Embryonic facial prominence (tissue), 1 donor: Measurements from ENCODE around the gene CELF3.
"Not testable (repeated sequence)": the region's sequence is repeated elsewhere in the genome, so short reads cannot be mapped to it uniquely, and the experiment has no call there.

Experiments used
- DNase-seq: peaks from one replicate; pipeline ENCODE4 v3.0.0-alpha.2; 2016; ENCODE audit errors: extremely low spot score

Gene CELF3

GRCh38 chr1:151703813-151704212 lies 12.8 kb downstream of the CELF3 start:
- DNase-seq, result no peak

- no peak for DNase-seq
Measured at GRCh38 chr1:151702936-151703335, 13.7 kb downstream of the CELF3 start.

- no peak for DNase-seq
Measured at GRCh38 chr1:151701515-151701914, 15.1 kb downstream of the CELF3 start.

- DNase-seq, result no peak
Measured at GRCh38 chr1:151693057-151693651, 23.4 kb downstream of the CELF3 start.

- DNase-seq, result no peak
Measured at GRCh38 chr1:151692226-151692625, 24.4 kb downstream of the CELF3 start.

GRCh38 chr1:151689494-151689893 lies 27.1 kb downstream of the CELF3 start:
- DNase-seq, result no peak

GRCh38 chr1:151686561-151686960 lies 30.0 kb downstream of the CELF3 start:
- DNase-seq, result no peak

- no peak for DNase-seq
Measured at GRCh38 chr1:151684128-151684527, 32.5 kb downstream of the CELF3 start.

GRCh38 chr1:151682901-151683300 lies 33.7 kb downstream of the CELF3 start:
- not testable (repeated sequence) for DNase-seq

GRCh38 chr1:151681923-151682322 lies 34.7 kb downstream of the CELF3 start:
- DNase-seq, result no peak

GRCh38 chr1:151680826-151681225 lies 35.8 kb downstream of the CELF3 start:
- no peak for DNase-seq

GRCh38 chr1:151680391-151680790 lies 36.2 kb downstream of the CELF3 start:
- no peak for DNase-seq

- DNase-seq, result no peak
Measured at GRCh38 chr1:151673407-151673806, 43.2 kb downstream of the CELF3 start.

GRCh38 chr1:151670036-151670675 lies 46.4 kb downstream of the CELF3 start:
- DNase-seq, result not testable (repeated sequence)

GRCh38 chr1:151668090-151668489 lies 48.5 kb downstream of the CELF3 start:
- DNase-seq, result no peak

- no peak for DNase-seq
Measured at GRCh38 chr1:151661751-151662150, 54.9 kb downstream of the CELF3 start.

GRCh38 chr1:151655371-151655770 lies 61.2 kb downstream of the CELF3 start:
- no peak for DNase-seq

GRCh38 chr1:151653397-151653796 lies 63.2 kb downstream of the CELF3 start:
- DNase-seq, result no peak
